Right lobe of liver (tissue), 6 donors: Measurements from ENCODE around the gene MYO5A. TPM values are rescaled to one million over a fixed set of nuclear protein-coding genes. Genes with fewer than 3 reads are reported as not detected.

ENCODE experiments used
- ATAC-seq, 4 donors: fragments of 200-7000 bp; cut with Tn5 transposase; one replicate each; pipeline ENCODE4 v1.9.1; 2020; ENCODE audit warnings: mild to moderate bottlenecking in 4 of 4, moderate library complexity in 4 of 4
- DNase-seq, 3 donors: peaks; one replicate each; pipeline ENCODE4 v3.0.0-alpha.2; 2020
- H3K27ac ChIP-seq, 3 donors: fragments of 200-600 bp; one replicate each; pipeline ENCODE4 v1.8.0; 2022
- H3K27me3 ChIP-seq, 2 donors: fragments of 200-600 bp; one replicate each; pipeline ENCODE4 v1.8.0; 2022
- H3K36me3 ChIP-seq, 4 donors: fragments of 200-600 bp; sonication (generic) in 1 of 4; one replicate each; pipeline versions ENCODE4 v1.5.1 to v1.8.0; 2017 to 2022; ENCODE audit warnings: control low read depth in 1 of 4
- H3K4me1 ChIP-seq, 4 donors: fragments of 200-600 bp; sonication (generic) in 1 of 4; one replicate each; pipeline versions ENCODE4 v1.5.1 to v1.8.0; 2017 to 2022; ENCODE audit warnings: control low read depth in 1 of 4
- H3K4me3 ChIP-seq, 3 donors: fragments of 200-600 bp; one replicate each; pipeline ENCODE4 v1.8.0; 2022
- H3K9me3 ChIP-seq, 4 donors: fragments of 200-600 bp; sonication (generic) in 1 of 4; one replicate each; pipeline versions ENCODE4 v1.5.1 to v1.8.0; 2017 to 2022; ENCODE audit warnings: control low read depth in 1 of 4
- CTCF ChIP-seq, 4 donors: fragments of 200-600 bp in 3 of 4; fragments of 450-650 bp in 1 of 4; IDR thresholded peaks; one replicate each; pipeline versions ENCODE4 v1.5.1 to v1.8.0; 2016 to 2022; ENCODE audit warnings: antibody characterized with exemption in 4 of 4, mild to moderate bottlenecking in 2 of 4
- POLR2A ChIP-seq: fragments of 450-650 bp; IDR thresholded peaks from one replicate; pipeline ENCODE4 v1.6.1; 2017; ENCODE audit warnings: antibody characterized with exemption, mild to moderate bottlenecking
- WGBS: methylation state at CpG from one replicate; pipeline ENCODE4 v1.1.6; 2018; ENCODE audit warnings: low coverage, low lambda C conversion rate; ENCODE audit not compliant: insufficient coverage; ENCODE audit errors: missing lambda C conversion rate; 5-methylcytosine and 5-hydroxymethylcytosine counted together
- intact Hi-C, 2 donors: fragments of 100-400 bp; cut with DNase I; formaldehyde crosslinking; loops; one replicate each; pipeline versions ENCODE4 v1.11.2 to v1.14.1; 2022
- total RNA-seq, 6 experiments: library from RNA; depleted of rRNA in 2 of 6; stranded (reverse); fragments of >200 nt in 2 of 6; fragmentation: NEBNext Ultra II Directional in 3 of 6; extraction: Animal tissue kit (Norgen Biotek cat#: 25700) in 3 of 6; gene quantifications; one replicate each; pipeline versions ENCODE4 v1.1.0 to v1.2.4, GENCODE V29; 2016 to 2023
- donor health status: DM: no; HTN: yes; CAD: no.
- donor health status: DM: no; HTN: no; CAD: no.
- donor health status: DM: no; HTN: no; CAD: no.
- donor health status: DM: no; HTN: yes; CAD: no.
- donor health status: DM: no; HTN: yes; CAD: no.

The MYO5A gene
- total RNA-seq, 6 experiments from 2014 or later = 3.2 to 13.3 (median 5.0) TPM

GRCh38 chr15:52424856-52425431 lies 103.7 kb downstream of the MYO5A start:
- no peak for TF ChIP-seq CTCF (IDR thresholded peaks at IDR 0.05)
- H3K4me1 ChIP-seq = no peaks in the 10 kb centered on the region
- DNase-seq (no peak), ATAC-seq (no peak)
- H3K4me3 ChIP-seq = no peak overlapping the region
- WGBS = 100% methylated on average over 2 of the region's 2 CpGs
- no peaks in the 10 kb centered on the region for H3K27me3 ChIP-seq
- H3K9me3 ChIP-seq = no peaks in the 10 kb centered on the region
- intact Hi-C loops = no loop called here
- no peak overlapping the region for H3K27ac ChIP-seq
- H3K36me3 ChIP-seq = no peaks in the 10 kb centered on the region

GRCh38 chr15:52423852-52424251 lies 104.8 kb downstream of the MYO5A start:
- Histone ChIP-seq H3K27ac (no peak overlapping the region), H3K9me3 (no peaks in the 10 kb centered on the region), H3K27me3 (no peaks in the 10 kb centered on the region), H3K36me3 (no peaks in the 10 kb centered on the region), H3K4me3 (no peak overlapping the region), H3K4me1 (no peaks in the 10 kb centered on the region)
- no peak for DNase-seq
- intact Hi-C loops = no loop called here
- 87% methylated on average over 1 of the region's 1 CpG for WGBS
- TF ChIP-seq CTCF (IDR thresholded peaks at IDR 0.05) (no peak), POLR2A (no peak)
- no peak for ATAC-seq

GRCh38 chr15:52422001-52422400 lies 106.7 kb downstream of the MYO5A start:
- H3K4me1 ChIP-seq = no peaks in the 10 kb centered on the region
- ATAC-seq = no peak
- TF ChIP-seq POLR2A = no peak
- no peak for TF ChIP-seq CTCF (IDR thresholded peaks at IDR 0.05)
- no peaks in the 10 kb centered on the region for H3K9me3 ChIP-seq
- no peak overlapping the region for H3K4me3 ChIP-seq
- DNase-seq = no peak
- no peaks in the 10 kb centered on the region for H3K27me3 ChIP-seq
- intact Hi-C loops = no loop called here
- no peak overlapping the region for H3K27ac ChIP-seq
- H3K36me3 ChIP-seq = no peaks in the 10 kb centered on the region

- no peak for DNase-seq
- TF ChIP-seq CTCF (IDR thresholded peaks at IDR 0.05) (no peak), POLR2A (no peak)
- Histone ChIP-seq H3K4me3 (no peak overlapping the region), H3K27me3 (no peaks in the 10 kb centered on the region), H3K36me3 (no peaks in the 10 kb centered on the region), H3K9me3 (no peaks in the 10 kb centered on the region), H3K4me1 (no peaks in the 10 kb centered on the region), H3K27ac (no peak overlapping the region)
- ATAC-seq = no peak
- intact Hi-C loops = no loop called here
- 60% methylated on average over 3 of the region's 3 CpGs for WGBS
Measured at GRCh38 chr15:52421029-52421428, 107.7 kb downstream of the MYO5A start.

GRCh38 chr15:52419494-52419893 lies 109.2 kb downstream of the MYO5A start:
- no peaks in the 10 kb centered on the region for H3K9me3 ChIP-seq
- WGBS = 54% methylated on average over 1 of the region's 1 CpG
- DNase-seq = no peak
- intact Hi-C loops = no loop called here
- no peaks in the 10 kb centered on the region for H3K36me3 ChIP-seq
- no peak overlapping the region for H3K4me3 ChIP-seq
- no peaks in the 10 kb centered on the region for H3K27me3 ChIP-seq
- no peaks in the 10 kb centered on the region for H3K4me1 ChIP-seq
- no peak overlapping the region for H3K27ac ChIP-seq
- no peak for ATAC-seq
- no peak for TF ChIP-seq POLR2A
- TF ChIP-seq CTCF (IDR thresholded peaks at IDR 0.05) = no peak
